GM13976 (cell line): Measurements from ENCODE around the gene TBXT.

Source experiments
- DNase-seq: peaks from one replicate; pipeline ENCODE4 v3.0.0; 2012; ENCODE audit warnings: low spot score
- CTCF ChIP-seq: IDR thresholded peaks from 2 replicates; pipeline ENCODE4 v1.5.1; 2012; ENCODE audit warnings: borderline replicate concordance, mild to moderate bottlenecking; ENCODE audit not compliant: insufficient read depth; ENCODE audit errors: extremely low read depth, missing control alignments, control extremely low read depth
- in situ Hi-C: fragments of 300-500 bp; cut with MboI; formaldehyde crosslinking; loops from one replicate; pipeline ENCODE4 v1.12.0; 2022; ENCODE audit warnings: low sequenced_read_pairs, mixed read lengths, inconsistent platforms; ENCODE audit not compliant: unreplicated experiment

TBXT gene

GRCh38 chr6:166167801-166168615, at the start of gene TBXT:
TSS of gene TBXT (minus strand) at chr6:166167851. CDS start at chr6:166167591, 260 bp downstream.
- TF ChIP-seq CTCF, result no peak
- in situ Hi-C loops, result no loop called here
- DNase-seq, result peak; percentile 69

GRCh38 chr6:166207284-166207561, 39.6 kb upstream of the TBXT start:
- in situ Hi-C loops, result no loop called here
- no peak for DNase-seq
- TF ChIP-seq CTCF, result no peak

GRCh38 chr6:166206510-166207283, 39.0 kb upstream of the TBXT start:
- no peak for TF ChIP-seq CTCF
- in situ Hi-C loops, result no loop called here
- no peak for DNase-seq

GRCh38 chr6:166206066-166206465, 38.4 kb upstream of the TBXT start:
- in situ Hi-C loops, result no loop called here
- TF ChIP-seq CTCF, result no peak
- no peak for DNase-seq

- in situ Hi-C loops, result no loop called here
- no peak for TF ChIP-seq CTCF
- DNase-seq, result peak; percentile 8
Measured at GRCh38 chr6:166204852-166205650, 37.4 kb upstream of the TBXT start.

GRCh38 chr6:166203641-166204222, 36.1 kb upstream of the TBXT start:
- TF ChIP-seq CTCF, result no peak
- no peak for DNase-seq
- in situ Hi-C loops, result no loop called here
